ENCODE data around the gene GPR153.

GRCh38 chr1:6267686-6268322 is 6.9 kb upstream of the GPR153 start:
- no peak for TF ChIP-seq CTCF (IDR thresholded peaks at IDR 0.05)
- no peak for TF ChIP-seq POLR2A (IDR thresholded peaks at IDR 0.05)
